Smooth muscle cell (in vitro differentiated cells): Measurements from ENCODE around the gene ARHGAP26. TPM values are rescaled to one million over a fixed set of nuclear protein-coding genes. Genes with fewer than 3 reads are reported as not detected.
A peak's percentile ranks its signal among the peaks of the same experiment; 100 is the strongest.

ENCODE experiments used
- DNase-seq: peaks from one replicate; lab custom pipeline; 2025; ENCODE audit not compliant: unreplicated experiment; lab: John Stamatoyannopoulos, UW
- H2AFZ ChIP-seq: fragments of 200-600 bp; sonication (generic); 2 replicates; pipeline ENCODE4 v1.6.0; 2016; ENCODE audit warnings: antibody characterized with exemption, low read depth, mild to moderate bottlenecking
- H3F3A ChIP-seq: fragments of 200-600 bp; sonication (generic); 2 replicates; pipeline ENCODE4 v1.6.0; 2017; ENCODE audit warnings: antibody characterized with exemption, low read depth
- H3K27ac ChIP-seq: fragments of 200-600 bp; sonication (generic); 2 replicates; pipeline ENCODE4 v1.5.1; 2016; ENCODE audit warnings: low read depth, mild to moderate bottlenecking
- H3K27me3 ChIP-seq: fragments of 200-600 bp; sonication (generic); 2 replicates; pipeline ENCODE4 v1.6.1; 2016; ENCODE audit warnings: low read depth, mild to moderate bottlenecking
- H3K36me3 ChIP-seq: fragments of 200-600 bp; sonication (generic); 2 replicates; pipeline ENCODE4 v1.5.1; 2016; ENCODE audit warnings: low read depth
- H3K4me1 ChIP-seq: fragments of 200-600 bp; sonication (generic); 2 replicates; pipeline ENCODE4 v1.5.1; 2016; ENCODE audit warnings: low read depth
- H3K4me2 ChIP-seq: fragments of 200-600 bp; sonication (generic); 2 replicates; pipeline ENCODE4 v1.6.0; 2016; ENCODE audit warnings: mild to moderate bottlenecking
- H3K4me3 ChIP-seq: fragments of 200-600 bp; sonication (generic); 2 replicates; pipeline ENCODE4 v1.5.1; 2016; ENCODE audit warnings: mild to moderate bottlenecking
- H3K79me2 ChIP-seq: fragments of 200-600 bp; sonication (generic); 2 replicates; pipeline ENCODE4 v1.6.0; 2016; ENCODE audit warnings: low read depth, mild to moderate bottlenecking
- H3K9ac ChIP-seq: fragments of 200-600 bp; sonication (generic); 2 replicates; pipeline ENCODE4 v1.6.0; 2016; ENCODE audit warnings: low read depth
- H3K9me3 ChIP-seq: fragments of 200-600 bp; sonication (generic); replicated peaks from 2 replicates; pipeline ENCODE4 v1.5.1; 2016; ENCODE audit warnings: low read depth
- H4K20me1 ChIP-seq: fragments of 200-600 bp; sonication (generic); 2 replicates; pipeline ENCODE4 v1.6.0; 2016; ENCODE audit warnings: low read depth
- WGBS: methylation state at CpG from one replicate; pipeline ENCODE4 v1.1.7; 2016; ENCODE audit warnings: low lambda C conversion rate; 5-methylcytosine and 5-hydroxymethylcytosine counted together
- polyA plus RNA-seq: library from polyadenylated mRNA; unstranded; fragments of >200 nt; fragmentation: Nextera tagmentation; extraction: Ambion mirVana; gene quantifications from 2 replicates; pipeline ENCODE4 v1.2.1, GENCODE V29; 2016
- total RNA-seq: library from RNA; depleted of rRNA; stranded (reverse); fragments of >200 nt; gene quantifications from 2 replicates; pipeline ENCODE4 v1.2.3, GENCODE V29; 2014
- TF ChIP-seq, protein P1 (sequence below): fragments of 200-600 bp; sonication (generic); IDR thresholded peaks from 2 replicates; pipeline ENCODE4 v1.5.1; 2017; ENCODE audit warnings: borderline replicate concordance, mild to moderate bottlenecking, antibody characterized with exemption; ENCODE audit not compliant: insufficient read depth, poor library complexity, severe bottlenecking

The ARHGAP26 gene
- total and polyA plus RNA-seq, 2 experiments from 2014 or later, result 2.2 to 5.1 TPM

- H3K4me1 ChIP-seq, result no peaks in the 10 kb centered on the region
- WGBS, result 41% methylated on average over 15 of the region's 15 CpGs
- TF ChIP-seq, protein P1, sequence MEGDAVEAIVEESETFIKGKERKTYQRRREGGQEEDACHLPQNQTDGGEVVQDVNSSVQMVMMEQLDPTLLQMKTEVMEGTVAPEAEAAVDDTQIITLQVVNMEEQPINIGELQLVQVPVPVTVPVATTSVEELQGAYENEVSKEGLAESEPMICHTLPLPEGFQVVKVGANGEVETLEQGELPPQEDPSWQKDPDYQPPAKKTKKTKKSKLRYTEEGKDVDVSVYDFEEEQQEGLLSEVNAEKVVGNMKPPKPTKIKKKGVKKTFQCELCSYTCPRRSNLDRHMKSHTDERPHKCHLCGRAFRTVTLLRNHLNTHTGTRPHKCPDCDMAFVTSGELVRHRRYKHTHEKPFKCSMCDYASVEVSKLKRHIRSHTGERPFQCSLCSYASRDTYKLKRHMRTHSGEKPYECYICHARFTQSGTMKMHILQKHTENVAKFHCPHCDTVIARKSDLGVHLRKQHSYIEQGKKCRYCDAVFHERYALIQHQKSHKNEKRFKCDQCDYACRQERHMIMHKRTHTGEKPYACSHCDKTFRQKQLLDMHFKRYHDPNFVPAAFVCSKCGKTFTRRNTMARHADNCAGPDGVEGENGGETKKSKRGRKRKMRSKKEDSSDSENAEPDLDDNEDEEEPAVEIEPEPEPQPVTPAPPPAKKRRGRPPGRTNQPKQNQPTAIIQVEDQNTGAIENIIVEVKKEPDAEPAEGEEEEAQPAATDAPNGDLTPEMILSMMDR, result no peak
- H3K36me3 ChIP-seq, result no peaks in the 10 kb centered on the region
- H2AFZ ChIP-seq, result peak overlapping the region; percentile 28
- H3K79me2 ChIP-seq, result no peaks in the 10 kb centered on the region
- no peaks in the 10 kb centered on the region for H3F3A ChIP-seq
- no peaks in the 10 kb centered on the region for H4K20me1 ChIP-seq
- no peaks in the 10 kb centered on the region for H3K9me3 ChIP-seq
- H3K4me3 ChIP-seq, result no peak overlapping the region
- peak overlapping the region; percentile 38 for H3K9ac ChIP-seq
- peak overlapping the region; percentile 90 for H3K27ac ChIP-seq
- DNase-seq, result peak; percentile 13
- no peaks in the 10 kb centered on the region for H3K27me3 ChIP-seq
- H3K4me2 ChIP-seq, result peak overlapping the region; percentile 47
Observed at GRCh38 chr5:143182901-143183820, 413.0 kb downstream of the ARHGAP26 start.

- Histone ChIP-seq H3K9me3 (no peaks in the 10 kb centered on the region), H3K4me2 (no peak overlapping the region), H2AFZ (no peak overlapping the region), H3K9ac (peak overlapping the region; percentile 38), H3F3A (no peaks in the 10 kb centered on the region), H3K4me1 (no peaks in the 10 kb centered on the region), H4K20me1 (no peaks in the 10 kb centered on the region), H3K36me3 (no peaks in the 10 kb centered on the region), H3K27me3 (no peaks in the 10 kb centered on the region), H3K4me3 (no peak overlapping the region), H3K27ac (peak overlapping the region; percentile 90), H3K79me2 (no peaks in the 10 kb centered on the region)
- WGBS, result 96% methylated on average over 1 of the region's 1 CpG
- TF ChIP-seq, protein P1, result no peak
- no peak for DNase-seq
Observed at GRCh38 chr5:143183989-143184388, 413.8 kb downstream of the ARHGAP26 start.

DNA sequence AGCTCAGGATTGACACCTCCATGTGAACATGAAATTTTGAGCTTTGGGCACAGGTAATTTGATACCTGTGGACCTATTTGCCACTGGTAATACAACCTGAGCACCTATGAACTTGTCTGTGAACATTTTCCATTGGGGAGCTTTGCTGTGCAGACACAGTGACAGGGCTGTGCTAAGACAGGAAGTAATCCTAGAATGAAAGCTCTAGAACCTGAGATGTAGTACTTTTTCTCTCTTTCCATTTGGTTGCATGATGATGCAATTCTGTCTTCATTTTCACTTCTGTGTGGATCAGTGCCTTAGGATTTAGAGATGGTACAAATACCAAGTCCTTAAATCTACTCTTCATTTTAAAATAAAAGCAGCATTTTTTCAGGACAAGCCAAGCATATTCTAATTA, 416.4 kb downstream of the ARHGAP26 start:
- Histone ChIP-seq H4K20me1 (no peaks in the 10 kb centered on the region), H3K4me3 (no peak overlapping the region), H3K9ac (no peak overlapping the region), H3K36me3 (no peaks in the 10 kb centered on the region), H3K27ac (no peak overlapping the region), H3F3A (peaks cover 7% of the 10 kb centered on the region), H3K4me1 (no peaks in the 10 kb centered on the region), H3K4me2 (no peak overlapping the region), H2AFZ (no peak overlapping the region), H3K79me2 (no peaks in the 10 kb centered on the region), H3K27me3 (no peaks in the 10 kb centered on the region), H3K9me3 (no peaks in the 10 kb centered on the region)
- DNase-seq, result no peak
- TF ChIP-seq, protein P1, result no peak
